SK-N-SH (cell line): ENCODE data around the gene EPB41L4B. TPM values are rescaled to one million over a fixed set of nuclear protein-coding genes. Genes with fewer than 3 reads are reported as not detected.

Source experiments
- CTCF ChIA-PET: fragments of 300-600, 350-600 bp; formaldehyde crosslinking; extraction: SDS; loops from one replicate; lab custom pipeline; 2021; lab: Yijun Ruan, JAX
- POLR2A ChIA-PET: fragments of 350-600 bp; sonication (Branson Sonifier 250); formaldehyde crosslinking; extraction: SDS; loops from one replicate; lab custom pipeline; 2020; ENCODE audit warnings: antibody characterized with exemption, inconsistent platforms; lab: Yijun Ruan, JAX
- DNase-seq: peaks from one replicate; pipeline ENCODE4 v3.0.0; 2012
- H2AFZ ChIP-seq: fragments of 200-600 bp; sonication (generic); 2 replicates; pipeline ENCODE4 v1.8.1; 2016; ENCODE audit warnings: antibody characterized with exemption, mild to moderate bottlenecking, low read depth
- H3F3A ChIP-seq: fragments of 200-600 bp; sonication (generic); replicated peaks from 2 replicates; pipeline ENCODE3; 2016; ENCODE audit warnings: antibody characterized with exemption, mild to moderate bottlenecking; ENCODE audit not compliant: insufficient read depth
- H3K27ac ChIP-seq, 2 experiments: fragments of 200-500 bp in 1 of 2; fragments of 200-600 bp in 1 of 2; sonication (Bioruptor generic) in 1 of 2; sonication (generic), shearing (Covaris generic) in 1 of 2; 2 replicates each; pipeline versions ENCODE4 v1.5.1 to v1.6.1; 2014 to 2016; ENCODE audit warnings: low read depth in 2 of 2, inconsistent platforms in 1 of 2, low read length in 1 of 2, mild to moderate bottlenecking in 1 of 2, mixed read lengths in 1 of 2
- H3K27me3 ChIP-seq: fragments of 200-600 bp; sonication (generic), shearing (Covaris generic); 2 replicates; pipeline ENCODE4 v1.6.1; 2016; ENCODE audit warnings: mixed run types; ENCODE audit not compliant: insufficient read depth
- H3K36me3 ChIP-seq, 2 experiments: fragments of 200-500 bp in 1 of 2; fragments of 200-600 bp in 1 of 2; sonication (Bioruptor generic) in 1 of 2; sonication (generic) in 1 of 2; replicated peaks in 1 of 2; 2 replicates each; pipeline versions ENCODE3 to v1.5.1; 2014 to 2016; ENCODE audit warnings: low read length in 1 of 2, mild to moderate bottlenecking in 1 of 2; ENCODE audit not compliant: insufficient read depth in 2 of 2, control insufficient read depth in 1 of 2
- H3K4me1 ChIP-seq, 2 experiments: fragments of 200-500 bp in 1 of 2; fragments of 200-600 bp in 1 of 2; sonication (Bioruptor generic) in 1 of 2; sonication (generic), shearing (Covaris generic) in 1 of 2; 2 replicates each; pipeline versions ENCODE4 v1.5.1 to v1.6.1; 2014 to 2016; ENCODE audit warnings: low read depth in 1 of 2, low read length in 1 of 2, mixed run types in 1 of 2; ENCODE audit not compliant: insufficient read depth in 2 of 2, control insufficient read depth in 1 of 2
- H3K4me2 ChIP-seq: fragments of 200-600 bp; sonication (generic), shearing (Covaris generic); 2 replicates; pipeline ENCODE4 v1.6.1; 2017; ENCODE audit warnings: mixed run types
- H3K4me3 ChIP-seq, 2 experiments: fragments of 200-500 bp in 1 of 2; fragments of 200-600 bp in 1 of 2; sonication (Bioruptor generic) in 1 of 2; sonication (generic), shearing (Covaris generic) in 1 of 2; 2 replicates each; pipeline versions ENCODE4 v1.5.1 to v1.8.1; 2014 to 2016; ENCODE audit warnings: low read depth in 2 of 2, inconsistent platforms in 1 of 2, low read length in 1 of 2, mild to moderate bottlenecking in 1 of 2, mixed read lengths in 1 of 2, moderate library complexity in 1 of 2
- H3K79me2 ChIP-seq: fragments of 200-600 bp; sonication (generic); 2 replicates; pipeline ENCODE4 v1.8.1; 2017; ENCODE audit warnings: mild to moderate bottlenecking; ENCODE audit not compliant: insufficient read depth
- H3K9ac ChIP-seq: fragments of 200-600 bp; sonication (generic); 2 replicates; pipeline ENCODE4 v1.6.1; 2017; ENCODE audit warnings: mixed run types
- H3K9me2 ChIP-seq: fragments of 200-600 bp; sonication (generic); 2 replicates; pipeline ENCODE4 v1.6.1; 2017; ENCODE audit warnings: mixed run types
- H3K9me3 ChIP-seq: fragments of 200-600 bp; sonication (generic); 2 replicates; pipeline ENCODE4 v1.6.1; 2017; ENCODE audit warnings: mixed run types, mild to moderate bottlenecking, moderate library complexity
- H4K20me1 ChIP-seq: fragments of 200-600 bp; sonication (generic); 2 replicates; pipeline ENCODE4 v1.6.1; 2017; ENCODE audit warnings: mild to moderate bottlenecking, mixed run types; ENCODE audit not compliant: insufficient read depth
- CHD2 ChIP-seq: fragments of 150-350 bp; IDR thresholded peaks from 2 replicates; pipeline ENCODE4 v1.6.1; 2018; ENCODE audit warnings: low read length; ENCODE audit not compliant: partially characterized antibody
- CTCF ChIP-seq: fragments of 200-600 bp; sonication (generic); IDR thresholded peaks from 2 replicates; pipeline ENCODE4 v1.6.1; 2017; ENCODE audit warnings: antibody characterized with exemption, mild to moderate bottlenecking, moderate library complexity
- FOSL2 ChIP-seq: IDR thresholded peaks from 2 replicates; pipeline ENCODE4 v1.4.0; 2012; ENCODE audit warnings: low read depth, mild to moderate bottlenecking, moderate library complexity, borderline replicate concordance
- FOXM1 ChIP-seq: IDR thresholded peaks from 2 replicates; pipeline ENCODE4 v1.4.0; 2012; ENCODE audit warnings: low read depth, mild to moderate bottlenecking
- GATA2 ChIP-seq: sonication (generic); formaldehyde crosslinking; IDR thresholded peaks from 2 replicates; pipeline ENCODE4 v1.5.0; 2020; ENCODE audit warnings: mild to moderate bottlenecking, missing genetic modification reagents
- MEF2A ChIP-seq: IDR thresholded peaks from 2 replicates; pipeline ENCODE4 v1.4.0; 2012; ENCODE audit warnings: low read depth, borderline replicate concordance
- MXI1 ChIP-seq: IDR thresholded peaks from 2 replicates; pipeline ENCODE4 v1.6.1; 2012; ENCODE audit warnings: mild to moderate bottlenecking, low read depth, low read length, improper control_type of control experiment
- NRF1 ChIP-seq: IDR thresholded peaks from 2 replicates; pipeline ENCODE4 v1.6.1; 2012; ENCODE audit warnings: low read depth, mild to moderate bottlenecking, low read length
- POLR2AphosphoS5 ChIP-seq: IDR thresholded peaks from 2 replicates; pipeline ENCODE4 v1.6.1; 2012; ENCODE audit warnings: low read depth, low read length
- RAD21 ChIP-seq: IDR thresholded peaks from 2 replicates; pipeline ENCODE4 v1.6.1; 2012; ENCODE audit warnings: mild to moderate bottlenecking, low read length
- RCOR1 ChIP-seq: fragments of 150-350 bp; IDR thresholded peaks from 2 replicates; pipeline ENCODE4 v1.6.1; 2017; ENCODE audit warnings: antibody characterized with exemption, low read length
- ZBTB33 ChIP-seq: IDR thresholded peaks from 2 replicates; pipeline ENCODE4 v1.4.0; 2012; ENCODE audit warnings: low read depth, borderline replicate concordance
- WGBS: methylation state at CpG from one replicate; pipeline ENCODE4 v1.1.6; 2017; ENCODE audit warnings: low lambda C conversion rate; 5-methylcytosine and 5-hydroxymethylcytosine counted together
- polyA plus RNA-seq, 3 experiments: library from polyadenylated mRNA; depleted of rRNA; stranded (reverse); fragments of >200 nt; gene quantifications; 2 replicates each; pipeline ENCODE4 v1.2.3, GENCODE V29; 2012
- TF ChIP-seq, protein P1 (sequence below): fragments of 150-350 bp; IDR thresholded peaks from 2 replicates; pipeline ENCODE4 v1.6.1; 2016; ENCODE audit warnings: mild to moderate bottlenecking, low read depth, low read length

The EPB41L4B gene
- polyA plus RNA-seq, 1 of the 3 experiments (the other 2 are of a cell fraction), result 0.59 TPM

- H3K4me3 ChIP-seq, result no peak overlapping the region
- H3K27me3 ChIP-seq, result no peaks in the 10 kb centered on the region
- H3K4me2 ChIP-seq, result no peak overlapping the region
- POLR2A ChIA-PET, result no interaction called here
- H3K79me2 ChIP-seq, result no peaks in the 10 kb centered on the region
- peaks cover 0 to 7% of the 10 kb centered on the region in 2 experiments; a peak in 1 of 4 replicates for H3K4me1 ChIP-seq
- H3F3A ChIP-seq, result no peaks in the 10 kb centered on the region
- H3K36me3 ChIP-seq, result no peaks in the 10 kb centered on the region
- no peaks in the 10 kb centered on the region for H3K9me3 ChIP-seq
- no peak overlapping the region for H2AFZ ChIP-seq
- no peak overlapping the region for H3K9ac ChIP-seq
- TF ChIP-seq RCOR1, result no peak
- H4K20me1 ChIP-seq, result no peaks in the 10 kb centered on the region
- CTCF ChIA-PET, result interaction anchor here (0.7 to 1.5 kb wide), 3 partner anchors 36 to 241 kb away, joined by 3 read pairs; no protein-coding TSS in a partner anchor
- H3K9me2 ChIP-seq, result no peaks in the 10 kb centered on the region
- DNase-seq, result no peak
- no peak overlapping the region for H3K27ac ChIP-seq
These were observed 92.7 kb downstream of the EPB41L4B start for GRCh38 chr9:109228093-109228642.

GRCh38 chr9:109225629-109226028 is 95.2 kb downstream of the EPB41L4B start:
- H3F3A ChIP-seq, result no peaks in the 10 kb centered on the region
- no peak for DNase-seq
- 0 out of 2 replicates have a peak, but pooled peaks cover under 1% of the 10 kb centered on the region for H3K27me3 ChIP-seq
- H3K9me2 ChIP-seq, result no peaks in the 10 kb centered on the region
- no peaks in the 10 kb centered on the region for H4K20me1 ChIP-seq
- H2AFZ ChIP-seq, result no peak overlapping the region
- WGBS, result 0% methylated on average over 1 of the region's 2 CpGs
- no peak overlapping the region for H3K27ac ChIP-seq
- H3K9me3 ChIP-seq, result no peaks in the 10 kb centered on the region
- no peak overlapping the region for H3K9ac ChIP-seq
- CTCF ChIA-PET, result no interaction called here
- POLR2A ChIA-PET, result no interaction called here
- no peak overlapping the region for H3K4me3 ChIP-seq
- no peaks in the 10 kb centered on the region for H3K36me3 ChIP-seq
- no peak overlapping the region for H3K4me2 ChIP-seq
- TF ChIP-seq CTCF (no peak), POLR2AphosphoS5 (no peak), RAD21 (no peak), ZBTB33 (no peak), CHD2 (no peak), FOSL2 (no peak), FOXM1 (no peak), GATA2 (CRISPR knock-in tag) (no peak), MEF2A (no peak), MXI1 (no peak), NRF1 (no peak)
- TF ChIP-seq, protein P1, sequence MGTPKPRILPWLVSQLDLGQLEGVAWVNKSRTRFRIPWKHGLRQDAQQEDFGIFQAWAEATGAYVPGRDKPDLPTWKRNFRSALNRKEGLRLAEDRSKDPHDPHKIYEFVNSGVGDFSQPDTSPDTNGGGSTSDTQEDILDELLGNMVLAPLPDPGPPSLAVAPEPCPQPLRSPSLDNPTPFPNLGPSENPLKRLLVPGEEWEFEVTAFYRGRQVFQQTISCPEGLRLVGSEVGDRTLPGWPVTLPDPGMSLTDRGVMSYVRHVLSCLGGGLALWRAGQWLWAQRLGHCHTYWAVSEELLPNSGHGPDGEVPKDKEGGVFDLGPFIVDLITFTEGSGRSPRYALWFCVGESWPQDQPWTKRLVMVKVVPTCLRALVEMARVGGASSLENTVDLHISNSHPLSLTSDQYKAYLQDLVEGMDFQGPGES, result no peak
- peaks cover 0 to 7% of the 10 kb centered on the region in 2 experiments; a peak in 1 of 4 replicates for H3K4me1 ChIP-seq
- H3K79me2 ChIP-seq, result no peaks in the 10 kb centered on the region
